NT2/D1 (cell line): Measurements from ENCODE around the gene NOL3.

Experiments used
- DNase-seq: peaks from one replicate; pipeline ENCODE4 v3.0.0-alpha.2; 2011; ENCODE audit warnings: low read depth, low spot score
- H3K27me3 ChIP-seq: 2 replicates; pipeline ENCODE4 v1.6.0; 2011; ENCODE audit warnings: mild to moderate bottlenecking; ENCODE audit not compliant: insufficient read length, insufficient read depth
- H3K36me3 ChIP-seq: 2 replicates; pipeline ENCODE4 v1.6.1; 2011; ENCODE audit warnings: mild to moderate bottlenecking, low read length, mixed read lengths; ENCODE audit not compliant: insufficient read depth, insufficient read length
- H3K4me1 ChIP-seq: 2 replicates; pipeline ENCODE4 v1.5.1; 2011; ENCODE audit not compliant: insufficient read depth, insufficient read length
- H3K4me3 ChIP-seq: 2 replicates; pipeline ENCODE4 v1.5.1; 2011; ENCODE audit warnings: low read depth; ENCODE audit not compliant: insufficient read length
- H3K9ac ChIP-seq: 2 replicates; pipeline ENCODE4 v1.6.0; 2011; ENCODE audit warnings: low read depth; ENCODE audit not compliant: insufficient read length
- H3K9me3 ChIP-seq: 2 replicates; pipeline ENCODE4 v1.5.1; 2011; ENCODE audit warnings: mild to moderate bottlenecking, low read length; ENCODE audit not compliant: insufficient read depth
- SUZ12 ChIP-seq: IDR thresholded peaks from 2 replicates; pipeline ENCODE4 v1.6.1; 2011; ENCODE audit not compliant: insufficient read length, insufficient read depth; ENCODE audit errors: extremely low read depth
- YY1 ChIP-seq: IDR thresholded peaks from 2 replicates; pipeline ENCODE4 v1.6.1; 2011; ENCODE audit not compliant: insufficient read length, insufficient read depth
- ZNF274 ChIP-seq: IDR thresholded peaks from 2 replicates; pipeline ENCODE4 v1.6.1; 2011; ENCODE audit warnings: mild to moderate bottlenecking, low read depth, low read length

Gene NOL3

GRCh38 chr16:67173808-67174705, 3.7 kb downstream of the NOL3 start:
- no peak for DNase-seq
- peaks cover 80% of the 10 kb centered on the region for H3K27me3 ChIP-seq
- peaks cover 28% of the 10 kb centered on the region for H3K4me1 ChIP-seq
- peak overlapping the region; percentile 34 for H3K4me3 ChIP-seq
- no peaks in the 10 kb centered on the region for H3K9me3 ChIP-seq
- TF ChIP-seq SUZ12 (no peak), ZNF274 (no peak), YY1 (no peak)
- peaks cover 21% of the 10 kb centered on the region for H3K36me3 ChIP-seq
- peak overlapping the region; percentile 66 for H3K9ac ChIP-seq

DNA sequence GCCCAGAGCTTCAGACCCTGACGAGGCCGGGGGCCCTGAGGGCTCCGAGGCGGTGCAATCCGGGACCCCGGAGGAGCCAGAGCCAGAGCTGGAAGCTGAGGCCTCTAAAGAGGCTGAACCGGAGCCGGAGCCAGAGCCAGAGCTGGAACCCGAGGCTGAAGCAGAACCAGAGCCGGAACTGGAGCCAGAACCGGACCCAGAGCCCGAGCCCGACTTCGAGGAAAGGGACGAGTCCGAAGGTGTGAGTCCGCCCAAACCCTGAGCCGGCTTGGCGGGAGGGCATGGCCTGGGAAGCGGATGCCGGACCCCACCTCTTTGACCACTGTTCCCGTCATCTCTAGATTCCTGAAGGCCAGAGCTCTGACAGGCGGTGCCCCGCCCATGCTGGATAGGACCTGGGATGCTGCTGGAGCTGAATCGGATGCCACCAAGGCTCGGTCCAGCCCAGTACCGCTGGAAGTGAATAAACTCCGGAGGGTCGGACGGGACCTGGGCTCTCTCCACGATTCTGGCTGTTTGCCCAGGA, 4.4 kb downstream of the NOL3 start:
- Histone ChIP-seq H3K9me3 (no peaks in the 10 kb centered on the region), H3K36me3 (peaks cover 26% of the 10 kb centered on the region), H3K4me3 (peak overlapping the region; percentile 34), H3K9ac (peak overlapping the region; percentile 66), H3K4me1 (peaks cover 29% of the 10 kb centered on the region), H3K27me3 (peaks cover 79% of the 10 kb centered on the region)
- TF ChIP-seq ZNF274 (no peak), SUZ12 (no peak), YY1 (no peak)
- DNase-seq = no peak

GRCh38 chr16:67176662-67177061, 6.3 kb downstream of the NOL3 start:
- TF ChIP-seq SUZ12 = no peak
- no peak for TF ChIP-seq ZNF274
- TF ChIP-seq YY1 = no peak
- Histone ChIP-seq H3K9ac (no peak overlapping the region), H3K4me3 (no peak overlapping the region), H3K27me3 (peaks cover 75% of the 10 kb centered on the region), H3K9me3 (no peaks in the 10 kb centered on the region), H3K36me3 (peaks cover 38% of the 10 kb centered on the region), H3K4me1 (peaks cover 29% of the 10 kb centered on the region)
- DNase-seq = no peak

DNA sequence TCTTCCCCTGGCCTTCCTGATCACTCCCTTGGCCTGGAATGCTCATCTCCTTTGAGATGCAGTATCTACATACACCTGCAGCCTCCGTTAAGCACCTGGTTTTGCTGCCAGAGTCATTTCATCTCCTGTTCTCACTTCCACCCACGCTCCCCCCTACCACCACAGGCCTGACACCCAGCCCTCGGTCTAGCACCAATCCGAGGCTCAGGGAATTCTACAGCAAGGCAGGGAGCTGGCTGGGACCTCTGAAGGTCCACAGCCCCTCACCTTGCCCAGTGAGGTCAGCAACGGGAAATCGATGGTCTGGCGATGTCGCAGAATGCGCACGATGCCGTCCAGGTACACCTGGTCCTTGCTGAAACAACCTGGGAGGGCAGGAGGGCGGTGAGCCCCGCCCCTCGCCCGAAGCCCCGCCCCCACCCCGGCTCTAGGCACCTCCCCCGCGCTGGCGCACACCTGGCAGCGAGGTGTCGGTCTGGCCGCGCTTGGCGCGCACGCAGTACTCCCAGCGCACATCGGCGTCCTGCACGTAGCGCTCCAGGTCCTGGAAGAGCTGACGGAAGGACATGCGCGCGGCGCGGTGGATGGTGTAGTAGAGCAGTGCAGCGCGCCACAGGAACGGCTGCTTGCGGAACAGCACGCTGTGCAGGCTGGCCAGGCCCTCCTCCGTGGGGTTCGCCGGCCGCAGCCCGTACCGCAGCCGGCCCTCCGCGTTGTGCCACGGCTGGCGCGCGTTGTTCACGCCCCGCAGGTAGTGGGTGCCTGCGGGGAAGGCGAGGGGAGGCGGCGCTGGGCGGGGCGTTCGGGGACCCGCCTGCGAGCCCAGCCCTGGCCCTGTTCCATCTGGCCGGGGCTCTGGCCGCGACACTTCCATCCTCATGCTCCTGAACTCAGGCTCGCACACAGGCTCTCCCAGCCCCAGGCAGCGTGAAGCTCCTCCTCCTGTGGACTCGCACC, 7.7 kb downstream of the NOL3 start:
- peak overlapping the region; percentile 44 for H3K4me3 ChIP-seq
- H3K9me3 ChIP-seq = no peaks in the 10 kb centered on the region
- TF ChIP-seq SUZ12 = no peak
- no peak for TF ChIP-seq YY1
- no peak for TF ChIP-seq ZNF274
- H3K4me1 ChIP-seq = peaks cover 29% of the 10 kb centered on the region
- peaks cover 42% of the 10 kb centered on the region for H3K36me3 ChIP-seq
- DNase-seq = peak; percentile 57
- H3K9ac ChIP-seq = peak overlapping the region; percentile 77
- peaks cover 63% of the 10 kb centered on the region for H3K27me3 ChIP-seq

GRCh38 chr16:67179421-67180080, 9.2 kb downstream of the NOL3 start:
- DNase-seq = no peak
- peaks cover 42% of the 10 kb centered on the region for H3K36me3 ChIP-seq
- H3K27me3 ChIP-seq = peaks cover 54% of the 10 kb centered on the region
- no peak overlapping the region for H3K4me3 ChIP-seq
- H3K9ac ChIP-seq = no peak overlapping the region
- peaks cover 20% of the 10 kb centered on the region for H3K4me1 ChIP-seq
- H3K9me3 ChIP-seq = no peaks in the 10 kb centered on the region
- TF ChIP-seq ZNF274 (no peak), YY1 (no peak), SUZ12 (no peak)

GRCh38 chr16:67180166-67180565, 9.8 kb downstream of the NOL3 start:
- no peak for DNase-seq
- TF ChIP-seq ZNF274 (no peak), YY1 (no peak)
- Histone ChIP-seq H3K36me3 (peaks cover 41% of the 10 kb centered on the region), H3K4me3 (no peak overlapping the region), H3K27me3 (peaks cover 54% of the 10 kb centered on the region), H3K4me1 (peaks cover 22% of the 10 kb centered on the region), H3K9me3 (no peaks in the 10 kb centered on the region), H3K9ac (no peak overlapping the region)
